Peyer's patch (tissue), 4 donors: ENCODE results near the gene COX17.

Experiments used
- CTCF ChIP-seq, 6 experiments: fragments of 450-650 bp in 4 of 6; fragments of 200-600 bp in 2 of 6; sonication (generic) in 1 of 6; IDR thresholded peaks; one replicate each; pipeline ENCODE4 v1.5.1; 2017 to 2019; ENCODE audit warnings: antibody characterized with exemption in 6 of 6, mild to moderate bottlenecking in 3 of 6, moderate library complexity in 1 of 6
- POLR2A ChIP-seq, 2 donors: fragments of 450-650 bp; IDR thresholded peaks; one replicate each; pipeline ENCODE4 v1.5.1; 2017; ENCODE audit warnings: antibody characterized with exemption in 2 of 2, mild to moderate bottlenecking in 2 of 2, moderate library complexity in 2 of 2

GRCh38 chr3:119637679-119638477 is 39.3 kb downstream of the COX17 start:
- TF ChIP-seq CTCF (IDR thresholded peaks at IDR 0.05) (no peak), POLR2A (IDR thresholded peaks at IDR 0.05) (no peak)
